GM23248 (cell line): ENCODE results near the gene TRPM5. TPM values are rescaled to one million over a fixed set of nuclear protein-coding genes. Genes with fewer than 3 reads are reported as not detected.

Experiments
- DNase-seq: peaks from one replicate; pipeline ENCODE4 v3.0.0-alpha.2; 2015
- H2AFZ ChIP-seq: fragments of 200-600 bp; sonication (generic); 2 replicates; pipeline ENCODE4 v1.6.1; 2016; ENCODE audit warnings: antibody characterized with exemption
- H3F3A ChIP-seq: fragments of 200-600 bp; sonication (generic); 2 replicates; pipeline ENCODE4 v1.6.1; 2016; ENCODE audit warnings: mild to moderate bottlenecking, antibody characterized with exemption, mixed run types; ENCODE audit not compliant: insufficient read depth
- H3K27ac ChIP-seq: fragments of 200-600 bp; sonication (generic); 2 replicates; pipeline ENCODE4 v1.5.1; 2016; ENCODE audit warnings: mild to moderate bottlenecking
- H3K27me3 ChIP-seq: fragments of 200-600 bp; sonication (generic); replicated peaks from 2 replicates; pipeline ENCODE4 v1.6.1; 2016; ENCODE audit warnings: mild to moderate bottlenecking; ENCODE audit not compliant: insufficient read depth
- H3K36me3 ChIP-seq: fragments of 200-600 bp; sonication (generic); 2 replicates; pipeline ENCODE4 v1.6.1; 2016; ENCODE audit warnings: low read depth, mild to moderate bottlenecking
- H3K4me1 ChIP-seq: fragments of 200-600 bp; sonication (generic); 2 replicates; pipeline ENCODE4 v1.6.1; 2016; ENCODE audit warnings: mild to moderate bottlenecking; ENCODE audit not compliant: insufficient read depth
- H3K4me2 ChIP-seq: fragments of 200-600 bp; sonication (generic); one replicate; pipeline ENCODE4 v1.6.1; 2016; ENCODE audit warnings: mild to moderate bottlenecking; ENCODE audit not compliant: unreplicated experiment
- H3K4me3 ChIP-seq: fragments of 200-600 bp; sonication (generic); 2 replicates; pipeline ENCODE4 v1.5.1; 2016; ENCODE audit warnings: mild to moderate bottlenecking
- H3K79me2 ChIP-seq: fragments of 200-600 bp; sonication (generic); 2 replicates; pipeline ENCODE4 v1.6.1; 2016; ENCODE audit warnings: mild to moderate bottlenecking; ENCODE audit not compliant: insufficient read depth
- H3K9ac ChIP-seq: fragments of 200-600 bp; sonication (generic); 2 replicates; pipeline ENCODE4 v1.6.1; 2016; ENCODE audit warnings: mild to moderate bottlenecking
- H3K9me2 ChIP-seq: fragments of 200-600 bp; sonication (generic); 2 replicates; pipeline ENCODE4 v1.6.1; 2016; ENCODE audit warnings: mixed run types, mild to moderate bottlenecking, moderate library complexity; ENCODE audit not compliant: insufficient read depth
- H3K9me3 ChIP-seq: fragments of 200-600 bp; sonication (generic); one replicate; pipeline ENCODE4 v1.6.1; 2017; ENCODE audit warnings: low read depth
- H4K20me1 ChIP-seq: fragments of 200-600 bp; sonication (generic); 2 replicates; pipeline ENCODE4 v1.6.0; 2016; ENCODE audit not compliant: insufficient read depth
- EZH2 ChIP-seq: fragments of 200-600 bp; sonication (generic); IDR thresholded peaks from 2 replicates; pipeline ENCODE4 v1.6.1; 2018; ENCODE audit warnings: antibody characterized with exemption, mild to moderate bottlenecking; ENCODE audit not compliant: insufficient read depth, poor library complexity, severe bottlenecking
- EZH2phosphoT487 ChIP-seq: fragments of 200-600 bp; sonication (generic); IDR thresholded peaks from 2 replicates; pipeline ENCODE4 v1.6.1; 2018; ENCODE audit warnings: antibody characterized with exemption, moderate library complexity, mild to moderate bottlenecking, low read depth; ENCODE audit not compliant: insufficient read depth
- WGBS, 2 experiments: methylation state at CpG; one replicate each; pipeline ENCODE4 v1.1.6; 2015 to 2017; ENCODE audit warnings: low lambda C conversion rate in 2 of 2, low coverage in 1 of 2; ENCODE audit errors: missing lambda C conversion rate in 2 of 2; 5-methylcytosine and 5-hydroxymethylcytosine counted together
- in situ Hi-C: fragments of 300-500 bp; cut with MboI; formaldehyde crosslinking; loops from 2 replicates; pipeline ENCODE4 v1.15.0; 2020
- polyA plus RNA-seq: library from polyadenylated mRNA; unstranded; fragments of >200 nt; fragmentation: Nextera tagmentation; extraction: Ambion mirVana; gene quantifications from 2 replicates; pipeline ENCODE4 v1.2.1, GENCODE V29; 2016
- total RNA-seq: library from RNA; depleted of rRNA; stranded (reverse); fragments of >200 nt; shearing (Covaris generic); gene quantifications from 2 replicates; pipeline ENCODE4 v1.2.3, GENCODE V29; 2014

Gene TRPM5
- total and polyA plus RNA-seq, 2 experiments from 2014 or later, result not detected

DNA sequence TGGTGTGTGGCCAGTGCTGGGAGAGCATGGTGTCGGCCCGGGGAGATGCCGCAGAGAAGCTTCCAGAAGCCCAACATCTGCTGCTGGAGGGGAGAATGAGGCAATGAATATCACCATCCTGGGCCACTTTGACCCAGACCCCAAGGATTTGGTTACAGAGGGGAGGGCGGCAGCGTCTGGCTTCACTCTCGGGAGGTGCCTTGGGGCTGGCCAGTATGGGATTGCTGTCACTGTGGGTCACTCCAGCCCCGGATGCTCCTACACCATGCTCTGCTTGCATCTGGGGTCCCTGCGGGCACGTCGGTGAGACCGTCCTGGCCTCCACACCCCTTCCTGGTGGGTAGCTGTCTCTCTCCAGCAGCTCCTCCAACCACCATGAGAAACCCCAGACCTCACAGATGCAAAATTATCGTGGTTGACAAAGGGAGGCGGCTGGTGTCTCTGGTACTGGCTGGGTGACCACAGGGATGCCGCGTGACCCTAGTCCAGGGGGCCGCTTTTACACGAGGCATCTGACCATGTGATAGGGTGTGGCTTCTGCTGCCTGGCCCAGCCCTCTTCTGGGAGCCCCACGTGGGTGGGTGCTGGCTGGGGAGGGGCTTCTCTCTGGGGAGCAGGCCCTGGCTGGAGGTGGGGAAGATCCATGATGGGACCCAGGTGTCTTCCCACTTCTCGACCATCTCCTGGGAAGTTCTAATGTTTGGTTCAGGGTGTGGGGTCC is 6.2 kb upstream of the TRPM5 start:
- in situ Hi-C loops, result no loop called here
- 55% methylated on average over 18 to 19 of the region's 19 CpGs for WGBS, 2 experiments

GRCh38 chr11:2449548-2450320 is 5.4 kb upstream of the TRPM5 start:
- Histone ChIP-seq H3F3A (no peaks in the 10 kb centered on the region), H3K9ac (no peak overlapping the region), H3K4me2 (no peak overlapping the region), H3K4me1 (no peaks in the 10 kb centered on the region), H3K79me2 (no peaks in the 10 kb centered on the region), H3K9me3 (no peaks in the 10 kb centered on the region), H2AFZ (no peak overlapping the region), H3K9me2 (no peaks in the 10 kb centered on the region), H3K36me3 (no peaks in the 10 kb centered on the region), H3K27me3 (peaks cover 52% of the 10 kb centered on the region), H4K20me1 (no peaks in the 10 kb centered on the region), H3K4me3 (no peak overlapping the region), H3K27ac (no peak overlapping the region)
- in situ Hi-C loops, result no loop called here
- DNase-seq, result no peak
- TF ChIP-seq EZH2, result no peak
- no peak for TF ChIP-seq EZH2phosphoT487
- 42 to 47% methylated on average over 23 to 26 of the region's 26 CpGs for WGBS, 2 experiments

More for the DNA sequence above, 6.2 kb upstream of the TRPM5 start:
- DNase-seq, result no peak
- Histone ChIP-seq H3K79me2 (no peaks in the 10 kb centered on the region), H3K27ac (no peak overlapping the region), H3K9me3 (no peaks in the 10 kb centered on the region), H3K9ac (no peak overlapping the region), H3F3A (no peaks in the 10 kb centered on the region), H2AFZ (no peak overlapping the region), H3K27me3 (peaks cover 53% of the 10 kb centered on the region), H4K20me1 (no peaks in the 10 kb centered on the region), H3K4me2 (no peak overlapping the region), H3K4me3 (no peak overlapping the region), H3K36me3 (no peaks in the 10 kb centered on the region), H3K4me1 (no peaks in the 10 kb centered on the region), H3K9me2 (no peaks in the 10 kb centered on the region)
- TF ChIP-seq EZH2 (no peak), EZH2phosphoT487 (no peak)

DNA sequence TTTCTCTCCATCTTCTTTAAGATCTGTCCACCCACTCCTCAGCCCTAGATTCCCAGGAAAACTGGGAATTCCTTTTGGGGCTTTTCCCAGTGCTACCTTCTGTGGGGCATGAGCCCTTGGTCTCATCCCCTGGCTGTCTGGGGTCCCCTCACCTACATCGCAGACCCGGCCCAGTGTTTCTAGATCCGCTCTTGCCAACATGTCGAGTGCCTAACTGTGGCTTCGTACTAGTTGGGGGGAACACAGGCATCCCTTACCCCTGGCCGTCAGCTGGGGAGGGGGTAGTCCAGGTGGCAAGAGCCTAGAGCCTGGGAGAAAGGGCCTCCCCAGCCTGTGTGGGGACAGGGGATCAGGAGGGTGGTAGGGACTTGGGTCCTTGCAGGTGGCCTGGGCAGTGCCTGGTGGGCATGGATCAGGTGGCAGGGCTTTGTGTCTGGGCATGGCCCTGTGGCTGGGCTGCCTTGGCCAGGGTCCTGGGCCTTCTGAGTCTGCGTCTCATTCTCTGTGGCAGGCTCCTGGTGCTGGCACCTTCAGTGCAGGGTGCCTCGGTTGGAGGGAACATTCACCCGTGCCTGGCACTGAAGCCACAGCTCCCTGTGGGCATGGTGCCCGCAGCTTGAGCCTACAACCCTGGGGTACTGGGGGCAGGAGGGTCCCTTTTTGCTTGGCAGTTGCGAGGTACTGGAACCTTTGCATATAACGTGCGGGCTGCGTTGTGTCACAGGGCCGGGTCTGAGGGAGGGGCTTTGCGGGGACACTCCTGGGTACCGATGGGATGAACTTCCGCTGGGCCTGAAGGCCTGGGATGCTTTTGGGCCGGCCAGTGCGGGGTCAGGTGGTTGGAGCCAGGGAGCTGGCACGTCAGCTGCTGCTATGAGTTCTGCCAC is 4.6 kb upstream of the TRPM5 start:
- Histone ChIP-seq H3K27me3 (peaks cover 49% of the 10 kb centered on the region), H4K20me1 (no peaks in the 10 kb centered on the region), H3K4me3 (no peak overlapping the region), H3F3A (no peaks in the 10 kb centered on the region), H2AFZ (no peak overlapping the region), H3K9me2 (no peaks in the 10 kb centered on the region), H3K9me3 (no peaks in the 10 kb centered on the region), H3K27ac (no peak overlapping the region), H3K79me2 (no peaks in the 10 kb centered on the region), H3K4me1 (no peaks in the 10 kb centered on the region), H3K9ac (no peak overlapping the region), H3K36me3 (no peaks in the 10 kb centered on the region), H3K4me2 (no peak overlapping the region)
- no peak for DNase-seq
- 38 to 45% methylated on average over 21 of the region's 21 CpGs for WGBS, 2 experiments
- TF ChIP-seq EZH2phosphoT487 (no peak), EZH2 (no peak)
- in situ Hi-C loops, result no loop called here

GRCh38 chr11:2447951-2448650 is 3.8 kb upstream of the TRPM5 start:
- no peak overlapping the region for H3K9ac ChIP-seq
- no peaks in the 10 kb centered on the region for H4K20me1 ChIP-seq
- WGBS, 2 experiments, result 56 to 64% methylated on average over 10 of the region's 10 CpGs
- H3K4me3 ChIP-seq, result no peak overlapping the region
- no peak overlapping the region for H3K27ac ChIP-seq
- DNase-seq, result no peak
- H3K4me1 ChIP-seq, result no peaks in the 10 kb centered on the region
- no peaks in the 10 kb centered on the region for H3F3A ChIP-seq
- peaks cover 44% of the 10 kb centered on the region for H3K27me3 ChIP-seq
- H3K9me3 ChIP-seq, result no peaks in the 10 kb centered on the region
- no peak overlapping the region for H3K4me2 ChIP-seq
- no peaks in the 10 kb centered on the region for H3K79me2 ChIP-seq
- no peak overlapping the region for H2AFZ ChIP-seq
- no peak for TF ChIP-seq EZH2phosphoT487
- TF ChIP-seq EZH2, result no peak
- no peaks in the 10 kb centered on the region for H3K9me2 ChIP-seq
- in situ Hi-C loops, result no loop called here
- no peaks in the 10 kb centered on the region for H3K36me3 ChIP-seq
